ENCODE measurements around the gene RRAS2.

Gene RRAS2

DNA sequence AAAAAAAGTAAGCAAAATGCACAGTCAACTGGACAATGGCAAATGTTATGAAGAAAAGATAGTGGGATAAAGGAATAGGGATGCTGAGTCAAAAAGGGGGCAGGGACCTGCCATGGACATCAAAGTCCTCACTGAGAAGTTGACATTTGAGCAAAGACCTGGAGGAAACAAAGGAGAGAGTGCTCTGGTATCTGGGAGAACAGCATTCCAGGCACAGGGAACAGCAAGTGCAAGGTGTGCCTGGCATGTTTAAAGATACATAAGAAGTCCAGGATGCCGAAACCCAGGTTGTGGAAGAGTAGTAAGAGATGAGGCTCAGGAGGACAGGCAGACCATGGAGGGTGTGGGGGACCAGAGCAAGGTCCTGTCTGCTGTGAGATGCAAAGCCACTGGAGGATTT is 123.3 kb downstream of the RRAS2 start:
- no peak for DNase-seq (ENCODE audit: insufficient read length, low spot score)
- FAIRE-seq: no peak

DNA sequence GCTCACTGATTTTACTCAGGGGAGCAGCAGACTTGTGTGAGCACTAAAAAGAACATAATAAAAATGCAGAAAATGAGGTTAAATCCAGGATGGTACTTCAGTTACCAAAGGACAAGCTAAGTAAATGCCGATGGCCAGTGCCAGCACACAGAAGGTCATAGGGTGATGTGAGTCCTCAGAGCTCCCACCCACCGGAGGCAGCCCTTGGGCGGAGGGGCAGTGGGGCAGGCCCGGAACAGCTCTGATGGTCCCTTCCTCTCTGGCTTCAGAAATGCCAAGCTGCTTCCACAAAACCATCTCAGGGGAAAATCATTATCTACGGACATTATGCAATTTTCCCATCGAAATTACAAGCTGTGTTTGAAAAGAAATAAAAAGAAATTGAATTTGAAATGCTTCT is 124.5 kb downstream of the RRAS2 start:
- no peak for FAIRE-seq
- no peak for DNase-seq (ENCODE audit: insufficient read length, low spot score)

DNA sequence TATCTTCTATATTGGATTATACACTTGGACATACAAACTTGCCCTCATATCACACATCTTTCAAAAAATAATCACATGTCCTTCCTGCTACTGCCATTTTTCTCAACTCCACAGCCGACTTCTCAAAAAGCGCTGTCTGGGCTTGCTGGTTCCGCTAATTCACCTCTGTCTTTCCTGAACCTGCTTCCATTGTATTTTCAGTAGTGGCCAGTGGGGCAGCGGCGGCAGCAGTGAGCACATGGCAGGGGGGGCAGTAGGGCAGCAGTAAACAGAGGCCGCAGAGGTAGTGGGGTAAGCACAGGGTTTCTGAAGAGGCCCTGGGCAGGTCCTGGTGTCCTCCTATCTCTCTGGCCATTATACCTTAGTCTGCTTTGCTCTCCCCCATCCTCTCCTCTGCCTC is 126.3 kb downstream of the RRAS2 start:
- DNase-seq (ENCODE audit: insufficient read length, low spot score): no peak
- no peak for FAIRE-seq

DNA sequence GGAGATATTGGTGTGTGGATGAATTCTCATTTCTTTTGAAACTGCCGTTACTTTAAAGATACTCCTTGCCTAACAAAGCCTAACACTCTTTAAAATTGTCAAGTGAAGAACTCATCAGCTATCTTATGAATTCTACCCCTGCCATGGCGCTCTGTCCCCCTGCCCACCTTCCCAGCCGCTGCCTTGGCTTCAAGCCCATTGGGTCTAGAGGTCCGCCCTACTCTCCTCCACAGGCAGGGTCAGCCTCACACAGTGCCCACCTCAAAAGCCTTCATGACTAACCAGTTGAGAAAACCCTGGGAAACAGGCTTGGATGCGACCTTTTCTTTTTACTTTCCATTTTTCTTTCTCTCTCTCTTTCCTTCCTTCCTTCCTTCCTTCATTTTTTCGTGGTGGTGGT is 128.6 kb downstream of the RRAS2 start:
- FAIRE-seq (no peak), DNase-seq (ENCODE audit: insufficient read length, low spot score) (no peak)

DNA sequence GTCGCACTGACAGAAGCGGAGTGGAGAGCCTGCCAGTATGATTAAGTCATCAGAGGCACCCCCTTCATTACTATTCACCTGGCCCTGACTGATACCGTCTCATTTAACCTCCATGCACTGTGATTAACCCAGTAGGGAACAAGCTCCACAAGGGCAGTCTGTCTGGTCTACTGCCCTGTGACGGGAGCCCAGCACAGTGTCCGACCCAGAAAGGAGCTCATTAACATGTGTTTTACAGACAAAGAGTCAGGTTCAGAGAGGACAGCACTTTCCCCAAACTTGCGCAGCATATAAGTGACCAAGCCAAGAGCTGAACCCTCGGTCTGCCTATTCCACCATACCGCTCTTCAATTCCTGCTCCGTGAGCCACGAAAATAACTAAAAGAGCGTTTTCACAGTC is 129.5 kb downstream of the RRAS2 start:
- no peak for FAIRE-seq

DNA sequence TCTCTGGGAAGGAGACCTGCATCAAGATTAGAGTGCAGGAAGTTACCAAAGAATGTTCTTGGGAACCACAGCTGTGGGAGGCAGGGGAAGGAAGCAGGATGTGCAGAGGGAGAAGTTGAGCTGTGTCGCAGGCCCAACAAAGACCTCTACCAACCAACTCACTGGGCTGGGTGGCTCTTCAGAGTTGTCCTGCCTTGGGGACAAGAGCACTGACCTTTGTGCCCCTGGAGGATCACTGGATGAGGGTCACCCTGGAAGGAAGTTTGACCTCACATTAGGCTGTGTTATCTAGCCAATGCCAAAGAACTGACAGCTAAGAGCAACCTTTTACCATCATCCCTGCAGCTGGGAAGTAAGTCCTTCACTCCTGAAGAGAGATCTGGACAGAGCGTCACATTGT is 130.6 kb downstream of the RRAS2 start:
- DNase-seq (ENCODE audit: insufficient read length, low spot score): no peak
- FAIRE-seq: no peak

More for the DNA sequence above, 129.5 kb downstream of the RRAS2 start:
- no peak for DNase-seq (ENCODE audit: insufficient read length, low spot score)
